Ovary (tissue), 3 donors: ENCODE measurements around the gene PRMT1.

Source experiments
- CTCF ChIP-seq, 3 donors: fragments of 450-650 bp in 2 of 3; fragments of 200-600 bp in 1 of 3; IDR thresholded peaks; one replicate each; pipeline versions ENCODE4 v1.5.1 to v1.8.0; 2016 to 2022; ENCODE audit warnings: antibody characterized with exemption in 3 of 3, mild to moderate bottlenecking in 1 of 3
- POLR2A ChIP-seq: fragments of 450-650 bp; IDR thresholded peaks from one replicate; pipeline ENCODE4 v1.6.1; 2017; ENCODE audit warnings: antibody characterized with exemption, mild to moderate bottlenecking, moderate library complexity
- donor health status: DM: no; HTN: no; CAD: no.

- TF ChIP-seq POLR2A: peak; percentile 44
- TF ChIP-seq CTCF (IDR thresholded peaks at IDR 0.05): no peak
Measured at GRCh38 chr19:49639401-49640112, 37.5 kb upstream of the PRMT1 start.
